IMR-90 (cell line): ENCODE measurements around the gene TNNI3K. TPM values are rescaled to one million over a fixed set of nuclear protein-coding genes. Genes with fewer than 3 reads are reported as not detected.
A peak's percentile ranks its signal among the peaks of the same experiment; 100 is the strongest.

Experiments
- ATAC-seq: fragments of 200-7000 bp; cut with Tn5 transposase; 2 replicates; pipeline ENCODE4 v1.9.1; 2020; ENCODE audit warnings: low read depth, mild to moderate bottlenecking, moderate library complexity
- BruUV-seq: library from RNA; stranded (reverse); fragments of 400-500 nt; replicated peaks from 2 replicates; lab custom pipeline; 2021; lab: Mats Ljungman, UMichigan
- CTCF ChIA-PET: fragments of 300-600 bp; formaldehyde crosslinking; extraction: SDS; loops from one replicate; lab custom pipeline; 2021; ENCODE audit warnings: antibody characterized with exemption; lab: Yijun Ruan, JAX
- POLR2A ChIA-PET: fragments of 300-600 bp; sonication (Branson Sonifier 250); formaldehyde crosslinking; loops from one replicate; lab custom pipeline; 2022; ENCODE audit warnings: antibody characterized with exemption; ENCODE audit not compliant: unreplicated experiment; lab: Charles Lee
- DNase-seq: peaks from one replicate; pipeline ENCODE4 v3.0.0; 2013
- H2AFZ ChIP-seq: replicated peaks from 2 replicates; pipeline ENCODE3; 2013; ENCODE audit warnings: low read length, mild to moderate bottlenecking; ENCODE audit not compliant: poor library complexity
- H2AK5ac ChIP-seq: 2 replicates; pipeline ENCODE4 v1.6.1; 2013; ENCODE audit warnings: low read depth, low read length, inconsistent platforms
- H2AK9ac ChIP-seq: replicated peaks from 2 replicates; pipeline ENCODE3; 2013; ENCODE audit warnings: mild to moderate bottlenecking, low read depth, low read length, moderate library complexity; ENCODE audit not compliant: poor library complexity
- H2BK120ac ChIP-seq: 2 replicates; pipeline ENCODE4 v1.6.1; 2013; ENCODE audit warnings: low read depth, low read length, inconsistent platforms
- H2BK15ac ChIP-seq: 3 replicates; pipeline ENCODE4 v1.6.1; 2013; ENCODE audit warnings: low read depth, low read length, inconsistent platforms
- H2BK20ac ChIP-seq: 2 replicates; pipeline ENCODE4 v1.6.1; 2013; ENCODE audit warnings: low read depth, mild to moderate bottlenecking, inconsistent platforms, low read length, moderate library complexity
- H2BK5ac ChIP-seq: 2 replicates; pipeline ENCODE4 v1.6.1; 2013; ENCODE audit warnings: mild to moderate bottlenecking, low read depth, low read length, inconsistent platforms; ENCODE audit not compliant: poor library complexity, severe bottlenecking
- H3K14ac ChIP-seq: replicated peaks from 2 replicates; pipeline ENCODE4 v1.6.1; 2013; ENCODE audit warnings: low read depth, low read length, inconsistent platforms
- H3K18ac ChIP-seq: 2 replicates; pipeline ENCODE4 v1.6.1; 2013; ENCODE audit warnings: low read depth, low read length, control low read depth
- H3K23ac ChIP-seq: 2 replicates; pipeline ENCODE4 v1.6.1; 2013; ENCODE audit warnings: low read depth, low read length, inconsistent platforms
- H3K27ac ChIP-seq: 2 replicates; pipeline ENCODE4 v1.5.1; 2013; ENCODE audit warnings: mild to moderate bottlenecking, control low read depth, low read length; ENCODE audit not compliant: insufficient read depth
- H3K27me3 ChIP-seq: 2 replicates; pipeline ENCODE4 v1.6.1; 2013; ENCODE audit warnings: low read length; ENCODE audit not compliant: control insufficient read depth, insufficient read depth
- H3K36me3 ChIP-seq: 2 replicates; pipeline ENCODE4 v1.6.1; 2013; ENCODE audit warnings: low read length, mixed read lengths; ENCODE audit not compliant: control insufficient read depth, insufficient read depth
- H3K4ac ChIP-seq: 2 replicates; pipeline ENCODE4 v1.6.1; 2013; ENCODE audit warnings: low read depth, low read length, inconsistent platforms
- H3K4me1 ChIP-seq: 2 replicates; pipeline ENCODE4 v1.6.1; 2013; ENCODE audit warnings: low read length, mixed read lengths; ENCODE audit not compliant: control insufficient read depth, insufficient read depth
- H3K4me2 ChIP-seq: 2 replicates; pipeline ENCODE4 v1.6.1; 2013; ENCODE audit warnings: low read depth, mild to moderate bottlenecking, control low read depth, low read length, moderate library complexity
- H3K4me3 ChIP-seq: 2 replicates; pipeline ENCODE4 v1.5.1; 2013; ENCODE audit warnings: low read depth, mild to moderate bottlenecking, control low read depth, low read length, moderate library complexity; ENCODE audit not compliant: insufficient read depth
- H3K56ac ChIP-seq: 2 replicates; pipeline ENCODE4 v1.6.1; 2013; ENCODE audit warnings: low read length, inconsistent platforms; ENCODE audit not compliant: insufficient read depth; ENCODE audit errors: extremely low read depth
- H3K79me1 ChIP-seq, 2 experiments: 2 replicates each; pipeline ENCODE4 v1.6.1; 2013; ENCODE audit warnings: low read length in 2 of 2, inconsistent platforms in 1 of 2, low read depth in 1 of 2
- H3K9ac ChIP-seq: 2 replicates; pipeline ENCODE4 v1.6.1; 2013; ENCODE audit warnings: low read depth, low read length, control low read depth
- H3K9me1 ChIP-seq: 2 replicates; pipeline ENCODE4 v1.6.1; 2013; ENCODE audit warnings: low read length, inconsistent platforms; ENCODE audit not compliant: insufficient read depth
- H3K9me3 ChIP-seq: 2 replicates; pipeline ENCODE4 v1.6.1; 2013; ENCODE audit warnings: low read length; ENCODE audit not compliant: control insufficient read depth, insufficient read depth
- H4K20me1 ChIP-seq: 2 replicates; pipeline ENCODE4 v1.6.1; 2013; ENCODE audit warnings: low read length, inconsistent platforms; ENCODE audit not compliant: insufficient read depth
- H4K5ac ChIP-seq: 2 replicates; pipeline ENCODE4 v1.6.1; 2013; ENCODE audit warnings: mild to moderate bottlenecking, low read depth, low read length, control low read depth
- H4K8ac ChIP-seq, 2 experiments: 2 replicates each; pipeline ENCODE4 v1.6.1; 2013; ENCODE audit warnings: low read depth in 2 of 2, low read length in 2 of 2, control low read depth in 1 of 2, inconsistent platforms in 1 of 2
- H4K91ac ChIP-seq: 2 replicates; pipeline ENCODE4 v1.6.1; 2013; ENCODE audit warnings: low read depth, low read length, inconsistent platforms; ENCODE audit not compliant: insufficient read depth
- BHLHE40 ChIP-seq: fragments of 150-350 bp; IDR thresholded peaks from 2 replicates; pipeline ENCODE4 v1.6.1; 2016; ENCODE audit warnings: mild to moderate bottlenecking, low read depth, low read length
- CEBPB ChIP-seq: IDR thresholded peaks from 2 replicates; pipeline ENCODE4 v1.6.1; 2012; ENCODE audit warnings: low read depth, low read length, improper control_type of control experiment
- CHD1 ChIP-seq: IDR thresholded peaks from 2 replicates; pipeline ENCODE4 v1.6.1; 2012; ENCODE audit warnings: low read depth, low read length, improper control_type of control experiment
- CTCF ChIP-seq: conservative IDR thresholded peaks from 2 replicates; pipeline ENCODE4 v1.5.1; 2012; ENCODE audit warnings: mild to moderate bottlenecking, low read depth, low read length, improper control_type of control experiment
- ELK1 ChIP-seq: fragments of 150-350 bp; IDR thresholded peaks from 2 replicates; pipeline ENCODE4 v1.6.1; 2016; ENCODE audit warnings: low read depth, mild to moderate bottlenecking, low read length, moderate library complexity, borderline replicate concordance
- MAFK ChIP-seq: IDR thresholded peaks from 2 replicates; pipeline ENCODE4 v1.6.1; 2012; ENCODE audit warnings: low read depth, low read length, improper control_type of control experiment
- MAZ ChIP-seq: IDR thresholded peaks from 2 replicates; pipeline ENCODE4 v1.6.1; 2012; ENCODE audit warnings: low read depth, mild to moderate bottlenecking, low read length, improper control_type of control experiment, moderate library complexity, borderline replicate concordance
- MXI1 ChIP-seq: IDR thresholded peaks from 2 replicates; pipeline ENCODE4 v1.6.1; 2012; ENCODE audit warnings: low read depth, mild to moderate bottlenecking, low read length, moderate library complexity, borderline replicate concordance
- NFE2L2 ChIP-seq: fragments of 150-350 bp; IDR thresholded peaks from 2 replicates; pipeline ENCODE4 v1.6.1; 2016; ENCODE audit warnings: low read depth, mild to moderate bottlenecking, low read length
- POLR2A ChIP-seq: IDR thresholded peaks from 2 replicates; pipeline ENCODE4 v1.6.1; 2012; ENCODE audit warnings: mild to moderate bottlenecking, low read depth, low read length
- RCOR1 ChIP-seq: IDR thresholded peaks from 2 replicates; pipeline ENCODE4 v1.6.1; 2012; ENCODE audit warnings: mild to moderate bottlenecking, low read length, improper control_type of control experiment; ENCODE audit not compliant: insufficient replicate concordance
- RFX5 ChIP-seq: IDR thresholded peaks from 2 replicates; pipeline ENCODE4 v1.8.0; 2012; ENCODE audit warnings: low read depth, mild to moderate bottlenecking, low read length, moderate library complexity
- SMC3 ChIP-seq: fragments of 150-350 bp; IDR thresholded peaks from 2 replicates; pipeline ENCODE4 v1.6.1; 2016; ENCODE audit warnings: low read depth, mild to moderate bottlenecking, antibody characterized with exemption, low read length, moderate library complexity
- dilution Hi-C: fragments of 300-500 bp; cut with HindIII; formaldehyde crosslinking; loops from one replicate; pipeline ENCODE4 v1.14.3; 2018; ENCODE audit warnings: low sequenced_read_pairs; ENCODE audit not compliant: unreplicated experiment
- in situ Hi-C: fragments of 300-500 bp; cut with MboI; formaldehyde crosslinking; loops from 3 replicates; pipeline ENCODE4 v1.14.3; 2019; ENCODE audit warnings: low sequenced_read_pairs, inconsistent platforms, mixed read lengths
- intact Hi-C: fragments of 100-400 bp; cut with micrococcal nuclease; formaldehyde crosslinking; loops from 2 replicates; pipeline ENCODE4 v1.10.0; 2022
- polyA plus RNA-seq, 3 experiments: library from polyadenylated mRNA; depleted of rRNA; stranded (reverse); fragments of >200 nt; gene quantifications; 2 replicates each; pipeline ENCODE4 v1.2.3, GENCODE V29; 2012; ENCODE audit warnings: low replicate concordance in 1 of 3
- total RNA-seq: library from RNA; depleted of rRNA; stranded (reverse); fragments of >200 nt; gene quantifications from 2 replicates; pipeline ENCODE4 v1.2.3, GENCODE V29; 2012

Gene TNNI3K
- total and polyA plus RNA-seq, 2 of the 4 experiments (the other 2 are of a cell fraction) = 0.90 to 1.3 TPM

DNA sequence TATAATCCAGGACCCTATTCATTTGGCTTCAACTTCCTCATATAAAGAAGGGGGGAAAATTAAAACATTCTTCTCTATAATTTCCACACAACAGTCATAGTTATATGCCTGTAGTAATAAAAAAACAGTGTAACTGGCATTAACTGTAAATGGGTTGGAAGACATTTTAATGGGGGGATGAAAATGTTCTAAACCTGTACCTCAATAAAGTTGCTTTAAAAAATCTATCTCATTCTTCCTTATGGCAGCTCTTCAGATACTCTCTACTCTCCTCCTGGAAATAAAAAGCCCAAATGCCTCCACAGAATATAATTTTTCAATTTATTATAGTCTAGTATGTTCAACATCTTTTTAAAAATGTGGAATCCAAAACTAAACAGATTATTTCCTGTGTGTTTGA, 39.8 kb upstream of the TNNI3K start:
- H2BK20ac ChIP-seq = no peak overlapping the region
- dilution Hi-C loops = no loop called here
- ATAC-seq (no peak), DNase-seq (no peak)
- no peak for TF ChIP-seq MAZ
- no peak for TF ChIP-seq RFX5
- TF ChIP-seq CEBPB = no peak
- TF ChIP-seq SMC3 = no peak
- no peak for TF ChIP-seq POLR2A
- TF ChIP-seq ELK1 = no peak
- no peak for TF ChIP-seq MAFK
- TF ChIP-seq CHD1 = no peak
- no peak for TF ChIP-seq MXI1
- TF ChIP-seq CTCF = no peak
- no peak for TF ChIP-seq RCOR1
- TF ChIP-seq BHLHE40 = no peak
- no peak for TF ChIP-seq NFE2L2
- H4K20me1 ChIP-seq = no peaks in the 10 kb centered on the region
- no peak overlapping the region for H2BK120ac ChIP-seq
- 0 out of 2 replicates have a peak overlapping the region, but pooled peaks have one; percentile 33 for H3K23ac ChIP-seq
- H3K9me1 ChIP-seq = no peaks in the 10 kb centered on the region; the same call in 1 of the 2 replicates
- H3K14ac ChIP-seq = no peak overlapping the region
- H3K4me3 ChIP-seq = no peak overlapping the region
- no peak overlapping the region for H2AFZ ChIP-seq
- no peaks in the 10 kb centered on the region for H3K4me1 ChIP-seq
- peaks cover 2 to 3% of the 10 kb centered on the region in 2 experiments; a peak in 2 of 4 replicates for H3K79me1 ChIP-seq
- no peak overlapping the region for H3K27ac ChIP-seq
- intact Hi-C loops = no loop called here
- no peak overlapping the region for H2AK5ac ChIP-seq
- no peak overlapping the region for H3K18ac ChIP-seq
- ChIA-PET POLR2A (no interaction called here), CTCF (no interaction called here)
- BruUV-seq = no TSS peak
- H3K27me3 ChIP-seq = no peaks in the 10 kb centered on the region
- H4K8ac ChIP-seq = no peak overlapping the region
- H3K9me3 ChIP-seq = no peaks in the 10 kb centered on the region
- peak overlapping the region; percentile 50 for H2BK5ac ChIP-seq
- no peak overlapping the region for H4K5ac ChIP-seq
- no peak overlapping the region for H3K56ac ChIP-seq
- no peak overlapping the region for H2AK9ac ChIP-seq
- H3K9ac ChIP-seq = no peak overlapping the region
- no peak overlapping the region for H3K4ac ChIP-seq
- no peak overlapping the region for H3K4me2 ChIP-seq
- in situ Hi-C loops = loop anchor here (25.0 kb wide), 1 partner anchor 542 kb away; the partner anchor contains the start of genes CRYZ and TYW3
- no peak overlapping the region for H2BK15ac ChIP-seq
- no peak overlapping the region for H4K91ac ChIP-seq
- H3K36me3 ChIP-seq = no peaks in the 10 kb centered on the region
